HepG2 (cell line): Measurements from ENCODE around the gene IRAK3. TPM values are rescaled to one million over a fixed set of nuclear protein-coding genes. Genes with fewer than 3 reads are reported as not detected.

Experiments used
- ATAC-seq: fragments of 200-7000 bp; cut with Tn5 transposase; 3 replicates; pipeline ENCODE4 v1.9.1; 2020; ENCODE audit warnings: mild to moderate bottlenecking, moderate library complexity
- BruUV-seq: library from RNA; stranded (reverse); fragments of 400-500 nt; replicated peaks from 2 replicates; lab custom pipeline; 2021; lab: Mats Ljungman, UMichigan
- CTCF ChIA-PET: fragments of 300-600 bp; formaldehyde crosslinking; extraction: SDS; loops from one replicate; lab custom pipeline; 2021; ENCODE audit warnings: low total read pairs, inconsistent platforms, low intra/inter-chr PET ratio; lab: Yijun Ruan, JAX
- POLR2A ChIA-PET: fragments of 350-600 bp; sonication (Branson Sonifier 250); formaldehyde crosslinking; loops from one replicate; lab custom pipeline; 2020; ENCODE audit warnings: antibody characterized with exemption, inconsistent platforms; lab: Yijun Ruan, JAX
- DNase-seq: peaks from one replicate; pipeline ENCODE4 v3.0.0-alpha.2; 2015; ENCODE audit warnings: low spot score
- FAIRE-seq: peaks from 3 replicates; lab custom pipeline; 2011; peaks lifted over from hg19 to GRCh38; lab: Jason Lieb, UNC
- H2AFZ ChIP-seq: one replicate; pipeline ENCODE4 v1.6.1; 2011; ENCODE audit warnings: low read length, inconsistent platforms
- H3K27ac ChIP-seq: fragments of 300-600 bp; 3 replicates; pipeline ENCODE4 v1.8.0; 2011; ENCODE audit warnings: mixed run types, mild to moderate bottlenecking, mixed read lengths, low read length, inconsistent platforms; ENCODE audit not compliant: insufficient read depth; ENCODE audit errors: extremely low read length
- H3K27me3 ChIP-seq, 2 experiments: fragments of 200-600 bp in 1 of 2; 2 replicates in 1 of 2; 3 replicates in 1 of 2; pipeline versions ENCODE4 v1.6.0 to v1.8.0; 2011; ENCODE audit warnings: low read length in 2 of 2, mild to moderate bottlenecking in 2 of 2, moderate library complexity in 2 of 2, inconsistent platforms in 1 of 2; ENCODE audit not compliant: insufficient read depth in 2 of 2, control insufficient read depth in 1 of 2
- H3K36me3 ChIP-seq, 2 experiments: fragments of 200-600 bp in 1 of 2; replicated peaks in 1 of 2; 2 replicates in 1 of 2; 3 replicates in 1 of 2; pipeline versions ENCODE4 v1.5.1 to v1.8.0; 2011; ENCODE audit warnings: low read length in 2 of 2, inconsistent platforms in 1 of 2; ENCODE audit not compliant: insufficient read depth in 2 of 2, control insufficient read depth in 1 of 2
- H3K4me1 ChIP-seq: 2 replicates; pipeline ENCODE4 v1.5.1; 2012; ENCODE audit warnings: low read length, inconsistent platforms; ENCODE audit not compliant: insufficient read depth
- H3K4me2 ChIP-seq: 2 replicates; pipeline ENCODE4 v1.6.0; 2011; ENCODE audit warnings: low read depth, low read length, inconsistent platforms
- H3K4me3 ChIP-seq, 3 experiments: fragments of 200-600 bp in 1 of 3; sonication (generic), shearing (Covaris generic) in 1 of 3; replicated peaks in 1 of 3; 2 replicates each; pipeline ENCODE4 v1.5.1; 2011 to 2016; ENCODE audit warnings: low read length in 3 of 3, inconsistent platforms in 2 of 3, low read depth in 2 of 3, mild to moderate bottlenecking in 2 of 3, control low read depth in 1 of 3, mixed read lengths in 1 of 3; ENCODE audit not compliant: insufficient read depth in 1 of 3
- H3K79me2 ChIP-seq: one replicate; pipeline ENCODE4 v1.6.1; 2011; ENCODE audit warnings: low read length, inconsistent platforms; ENCODE audit not compliant: insufficient read depth
- H3K9ac ChIP-seq: 2 replicates; pipeline ENCODE4 v1.6.0; 2011; ENCODE audit warnings: mild to moderate bottlenecking, low read depth, low read length, inconsistent platforms; ENCODE audit not compliant: insufficient read depth
- H3K9me3 ChIP-seq: 2 replicates; pipeline ENCODE4 v1.5.1; 2012; ENCODE audit warnings: mild to moderate bottlenecking, low read length
- H4K20me1 ChIP-seq: 2 replicates; pipeline ENCODE4 v1.6.0; 2011; ENCODE audit warnings: inconsistent platforms, mild to moderate bottlenecking, low read length, moderate library complexity; ENCODE audit not compliant: insufficient read depth
- ELF1 ChIP-seq: sonication (generic); formaldehyde crosslinking; IDR thresholded peaks from 2 replicates; pipeline ENCODE4 v1.4.0; 2020; ENCODE audit warnings: missing genetic modification reagents
- FOXP4 ChIP-seq: sonication (generic); formaldehyde crosslinking; IDR thresholded peaks from 2 replicates; pipeline ENCODE4 v1.4.0; 2020; ENCODE audit warnings: missing genetic modification reagents
- MAF1 ChIP-seq: sonication (generic); formaldehyde crosslinking; IDR thresholded peaks from 2 replicates; pipeline ENCODE4 v1.5.0; 2020; ENCODE audit warnings: missing genetic modification reagents, borderline replicate concordance
- NFE2L1 ChIP-seq: sonication (generic); formaldehyde crosslinking; IDR thresholded peaks from 2 replicates; pipeline ENCODE4 v1.4.0; 2020; ENCODE audit warnings: missing genetic modification reagents, mild to moderate bottlenecking, borderline replicate concordance
- PPARG ChIP-seq: conservative IDR thresholded peaks from 2 replicates; pipeline ENCODE4 v1.6.1; 2016; ENCODE audit warnings: missing biosample characterization, missing genetic modification reagents
- SIX4 ChIP-seq: sonication (generic); formaldehyde crosslinking; IDR thresholded peaks from 2 replicates; pipeline ENCODE4 v1.4.0; 2020; ENCODE audit warnings: missing genetic modification reagents
- SRSF1 ChIP-seq: fragments of 200-400 bp; formaldehyde crosslinking; optimal IDR thresholded peaks from 2 replicates; pipeline ENCODE3; 2017; ENCODE audit warnings: mild to moderate bottlenecking, low read depth, low read length, moderate library complexity
- TBP ChIP-seq: sonication (generic); formaldehyde crosslinking; IDR thresholded peaks from 2 replicates; pipeline ENCODE4 v1.5.0; 2020; ENCODE audit warnings: missing genetic modification reagents
- TOPORS ChIP-seq: sonication (generic); formaldehyde crosslinking; IDR thresholded peaks from 2 replicates; pipeline ENCODE4 v1.8.0; 2023; ENCODE audit warnings: mild to moderate bottlenecking, missing genetic modification reagents
- TSC22D2 ChIP-seq: sonication (generic); formaldehyde crosslinking; IDR thresholded peaks from 2 replicates; pipeline ENCODE4 v1.5.1; 2020; ENCODE audit warnings: missing genetic modification reagents, mild to moderate bottlenecking, borderline replicate concordance
- U2AF1 ChIP-seq: fragments of 200-400 bp; formaldehyde crosslinking; optimal IDR thresholded peaks from 2 replicates; pipeline ENCODE3; 2017; ENCODE audit warnings: mild to moderate bottlenecking, low read depth, low read length
- ZFX ChIP-seq: sonication (generic); formaldehyde crosslinking; IDR thresholded peaks from 2 replicates; pipeline ENCODE4 v1.4.0; 2020; ENCODE audit warnings: mild to moderate bottlenecking, low read depth, missing genetic modification reagents, moderate library complexity
- ZFYVE20 ChIP-seq: sonication (generic); formaldehyde crosslinking; IDR thresholded peaks from 2 replicates; pipeline ENCODE4 v1.8.0; 2023; ENCODE audit warnings: low read depth, mild to moderate bottlenecking, moderate library complexity, missing genetic modification reagents, borderline replicate concordance
- ZNF138 ChIP-seq: sonication (generic); formaldehyde crosslinking; IDR thresholded peaks from 2 replicates; pipeline ENCODE4 v1.5.0; 2020; ENCODE audit warnings: mild to moderate bottlenecking, low read depth, missing genetic modification reagents
- ZNF230 ChIP-seq: sonication (generic); formaldehyde crosslinking; IDR thresholded peaks from 2 replicates; pipeline ENCODE4 v1.4.0; 2020; ENCODE audit warnings: mild to moderate bottlenecking, missing genetic modification reagents
- ZNF296 ChIP-seq: sonication (generic); formaldehyde crosslinking; conservative IDR thresholded peaks from 2 replicates; pipeline ENCODE4 v1.5.0; 2020; ENCODE audit warnings: mild to moderate bottlenecking, missing genetic modification reagents
- WGBS: methylation state at CpG from one replicate; pipeline ENCODE4 v1.1.6; 2017; ENCODE audit warnings: low lambda C conversion rate; 5-methylcytosine and 5-hydroxymethylcytosine counted together
- in situ Hi-C: cut with HindIII; loops from 2 replicates; pipeline ENCODE4 v1.10.0; 2017; ENCODE audit warnings: low pct_unique_long_range_greater_than_20kb; ENCODE audit not compliant: extremely low pct_ligation_motif_present
- intact Hi-C: fragments of 100-400 bp; cut with micrococcal nuclease; formaldehyde crosslinking; loops from one replicate; pipeline ENCODE4 v1.10.0; 2022; ENCODE audit not compliant: unreplicated experiment
- polyA plus RNA-seq, 8 experiments: library from polyadenylated mRNA; depleted of rRNA in 3 of 8; stranded (reverse) in 7 of 8; unstranded in 1 of 8; fragments of >200 nt; fragmentation: Illumina TruSeq in 4 of 8; extraction: Trizol in 4 of 8; gene quantifications; 2 replicates each; pipeline versions ENCODE4 v1.2.1 to v1.2.3, GENCODE V29; 2011 to 2016; ENCODE audit warnings: low read depth in 4 of 8, missing spikeins in 1 of 8, mixed read lengths in 1 of 8; ENCODE audit not compliant: insufficient read depth in 1 of 8
- total RNA-seq, 5 experiments: library from RNA; depleted of rRNA; stranded (reverse); fragments of >200 nt; fragmentation: Illumina TruSeq; extraction: Trizol; gene quantifications; 2 replicates each; pipeline ENCODE4 v1.2.3, GENCODE V29; 2016; ENCODE audit warnings: low read depth in 1 of 5
- TF ChIP-seq, protein P1 (sequence below): sonication (generic); formaldehyde crosslinking; IDR thresholded peaks from 2 replicates; pipeline ENCODE4 v1.8.0; 2022; ENCODE audit warnings: mild to moderate bottlenecking, missing genetic modification reagents, moderate library complexity
- TF ChIP-seq, protein P2 (sequence below), 2 experiments: sonication (generic) in 1 of 2; formaldehyde crosslinking in 1 of 2; IDR thresholded peaks; 2 replicates each; pipeline versions ENCODE4 v1.4.0 to v1.6.1; 2018 to 2020; ENCODE audit warnings: missing genetic modification reagents in 2 of 2, borderline replicate concordance in 1 of 2, low read depth in 1 of 2, mild to moderate bottlenecking in 1 of 2, missing biosample characterization in 1 of 2

IRAK3 gene
- total and polyA plus RNA-seq, 2 of the 13 experiments (the other 11 are each of a cell fraction or from before 2014, with no cell fraction given) = 0.01 TPM; not detected in 1

- Histone ChIP-seq H2AFZ (peak within 1 kb of the TSS; percentile 94), H3K27ac (peak within 1 kb of the TSS; percentile 94), H4K20me1 (no peaks in the 10 kb centered on the region), H3K4me1 (peaks cover 27% of the 10 kb centered on the region), H3K9ac (peak within 1 kb of the TSS; percentile 79), H3K4me3 (peak within 1 kb of the TSS; percentile 75 to 99 (median 86)), H3K79me2 (peaks cover 31% of the 10 kb centered on the region), H3K9me3 (peaks cover 10% of the 10 kb centered on the region), H3K4me2 (peak within 1 kb of the TSS; percentile 77), H3K27me3 (no peaks in the 10 kb centered on the region), H3K36me3 (no peaks in the 10 kb centered on the region)
- in situ Hi-C loops (no loop called here), intact Hi-C loops (loop anchor here (2.0 to 5.0 kb wide), 2 partner anchors 37 to 65 kb away; partner anchors contain the start of gene LLPH)
- WGBS = under 1% methylated on average over 25 of the region's 67 CpGs
- POLR2A ChIA-PET = interaction anchor here (0.6 to 2.8 kb wide), 16 partner anchors 11 to 1335 kb away, joined by 3 to 33 read pairs (median 4); partner anchors contain the start of genes HELB, LEMD3 and LLPH
- peak; percentile 74 for FAIRE-seq
- peak; percentile 97 for ATAC-seq
- CTCF ChIA-PET = no interaction called here
- peak; percentile 86 for DNase-seq
- BruUV-seq = TSS peak; percentile 90
- no peak for TF ChIP-seq TBP (CRISPR knock-in tag)
- peak; percentile 86 for TF ChIP-seq SRSF1
- TF ChIP-seq FOXP4 (CRISPR knock-in tag) = peak; percentile 36; the same call in 1 of the 2 replicates
- TF ChIP-seq, protein P1, sequence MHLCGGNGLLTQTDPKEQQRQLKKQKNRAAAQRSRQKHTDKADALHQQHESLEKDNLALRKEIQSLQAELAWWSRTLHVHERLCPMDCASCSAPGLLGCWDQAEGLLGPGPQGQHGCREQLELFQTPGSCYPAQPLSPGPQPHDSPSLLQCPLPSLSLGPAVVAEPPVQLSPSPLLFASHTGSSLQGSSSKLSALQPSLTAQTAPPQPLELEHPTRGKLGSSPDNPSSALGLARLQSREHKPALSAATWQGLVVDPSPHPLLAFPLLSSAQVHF (CRISPR knock-in tag) = no peak
- TF ChIP-seq TSC22D2 = no peak; the same call in 1 of the 2 replicates
- TF ChIP-seq ZFYVE20 (CRISPR knock-in tag) = no peak
- no peak for TF ChIP-seq ZNF296 (CRISPR knock-in tag)
- peak; percentile 92 for TF ChIP-seq ZNF230 (CRISPR knock-in tag)
- TF ChIP-seq, protein P2, sequence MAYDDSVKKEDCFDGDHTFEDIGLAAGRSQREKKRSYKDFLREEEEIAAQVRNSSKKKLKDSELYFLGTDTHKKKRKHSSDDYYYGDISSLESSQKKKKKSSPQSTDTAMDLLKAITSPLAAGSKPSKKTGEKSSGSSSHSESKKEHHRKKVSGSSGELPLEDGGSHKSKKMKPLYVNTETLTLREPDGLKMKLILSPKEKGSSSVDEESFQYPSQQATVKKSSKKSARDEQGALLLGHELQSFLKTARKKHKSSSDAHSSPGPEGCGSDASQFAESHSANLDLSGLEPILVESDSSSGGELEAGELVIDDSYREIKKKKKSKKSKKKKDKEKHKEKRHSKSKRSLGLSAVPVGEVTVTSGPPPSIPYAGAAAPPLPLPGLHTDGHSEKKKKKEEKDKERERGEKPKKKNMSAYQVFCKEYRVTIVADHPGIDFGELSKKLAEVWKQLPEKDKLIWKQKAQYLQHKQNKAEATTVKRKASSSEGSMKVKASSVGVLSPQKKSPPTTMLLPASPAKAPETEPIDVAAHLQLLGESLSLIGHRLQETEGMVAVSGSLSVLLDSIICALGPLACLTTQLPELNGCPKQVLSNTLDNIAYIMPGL (CRISPR knock-in tag; IDR thresholded peaks at IDR 0.05; ENCODE audit: borderline replicate concordance in 1 of 2, low read depth in 1 of 2) = peak; percentile 96 to 97
- TF ChIP-seq PPARG (CRISPR knock-in tag) = peak; percentile 25; the same call in 1 of the 2 replicates
- peak; percentile 62 for TF ChIP-seq U2AF1
- no peak for TF ChIP-seq TOPORS (CRISPR knock-in tag)
- no peak; the same call in 1 of the 2 replicates for TF ChIP-seq MAF1 (CRISPR knock-in tag)
- no peak for TF ChIP-seq ZNF138
- no peak for TF ChIP-seq NFE2L1 (CRISPR knock-in tag)
- TF ChIP-seq SIX4 (CRISPR knock-in tag) = no peak
- TF ChIP-seq ELF1 (CRISPR knock-in tag) = peak; percentile 96
- TF ChIP-seq ZFX (CRISPR knock-in tag) = peak; percentile 93
Observed at GRCh38 chr12:66169221-66170170, 19.5 kb upstream of the IRAK3 start, which contains the start of gene TMBIM4. Gene TMBIM4, minus strand, starts transcription at chr12:66169996. Its CDS starts 45 bp downstream, at chr12:66169951.
